Upper lobe of right lung (tissue), 1 donor: ENCODE results near the gene JADE1. TPM values are rescaled to one million over a fixed set of nuclear protein-coding genes. Genes with fewer than 3 reads are reported as not detected.
A peak's percentile ranks its signal among the peaks of the same experiment; 100 is the strongest.

Experiments
- ATAC-seq: fragments of 200-7000 bp; cut with Tn5 transposase; one replicate; pipeline ENCODE4 v1.9.1; 2020; ENCODE audit warnings: mild to moderate bottlenecking, moderate library complexity
- DNase-seq: peaks from one replicate; pipeline ENCODE4 v3.0.0-alpha.2; 2020
- H3K27ac ChIP-seq: fragments of 200-600 bp; one replicate; pipeline ENCODE4 v1.8.0; 2022
- H3K27me3 ChIP-seq: fragments of 200-600 bp; one replicate; pipeline ENCODE4 v1.8.0; 2022; ENCODE audit warnings: mild to moderate bottlenecking
- H3K36me3 ChIP-seq: fragments of 200-600 bp; one replicate; pipeline ENCODE4 v1.8.0; 2022
- H3K4me1 ChIP-seq: fragments of 200-600 bp; one replicate; pipeline ENCODE4 v1.8.0; 2022
- H3K4me3 ChIP-seq: fragments of 200-600 bp; one replicate; pipeline ENCODE4 v1.8.0; 2022; ENCODE audit warnings: mild to moderate bottlenecking
- H3K9me3 ChIP-seq: fragments of 200-600 bp; one replicate; pipeline ENCODE4 v1.8.0; 2022
- intact Hi-C: fragments of 100-400 bp; cut with DNase I; formaldehyde crosslinking; loops from one replicate; pipeline ENCODE4 v1.11.0; 2022
- total RNA-seq: library from RNA; stranded (reverse); fragmentation: NEBNext Ultra II Directional; extraction: Animal tissue kit (Norgen Biotek cat#: 25700); gene quantifications from one replicate; pipeline ENCODE4 v1.2.1, GENCODE V29; 2021
- TF ChIP-seq, protein P1 (sequence below): fragments of 200-600 bp; IDR thresholded peaks from one replicate; pipeline ENCODE4 v1.8.0; 2022; ENCODE audit warnings: antibody characterized with exemption
- donor health status: DM: no; HTN: yes; CAD: no; lungs with severe emphysema.

Gene JADE1
- total RNA-seq, 1 donor from 2014 or later = 41.7 TPM

GRCh38 chr4:128830906-128831503, 21.5 kb downstream of the JADE1 start:
- no peaks in the 10 kb centered on the region for H3K9me3 ChIP-seq
- no peak overlapping the region for H3K4me3 ChIP-seq
- peaks cover 21% of the 10 kb centered on the region for H3K36me3 ChIP-seq
- intact Hi-C loops = no loop called here
- no peak overlapping the region for H3K27ac ChIP-seq
- no peaks in the 10 kb centered on the region for H3K27me3 ChIP-seq
- peaks cover 41% of the 10 kb centered on the region for H3K4me1 ChIP-seq
- TF ChIP-seq, protein P1, sequence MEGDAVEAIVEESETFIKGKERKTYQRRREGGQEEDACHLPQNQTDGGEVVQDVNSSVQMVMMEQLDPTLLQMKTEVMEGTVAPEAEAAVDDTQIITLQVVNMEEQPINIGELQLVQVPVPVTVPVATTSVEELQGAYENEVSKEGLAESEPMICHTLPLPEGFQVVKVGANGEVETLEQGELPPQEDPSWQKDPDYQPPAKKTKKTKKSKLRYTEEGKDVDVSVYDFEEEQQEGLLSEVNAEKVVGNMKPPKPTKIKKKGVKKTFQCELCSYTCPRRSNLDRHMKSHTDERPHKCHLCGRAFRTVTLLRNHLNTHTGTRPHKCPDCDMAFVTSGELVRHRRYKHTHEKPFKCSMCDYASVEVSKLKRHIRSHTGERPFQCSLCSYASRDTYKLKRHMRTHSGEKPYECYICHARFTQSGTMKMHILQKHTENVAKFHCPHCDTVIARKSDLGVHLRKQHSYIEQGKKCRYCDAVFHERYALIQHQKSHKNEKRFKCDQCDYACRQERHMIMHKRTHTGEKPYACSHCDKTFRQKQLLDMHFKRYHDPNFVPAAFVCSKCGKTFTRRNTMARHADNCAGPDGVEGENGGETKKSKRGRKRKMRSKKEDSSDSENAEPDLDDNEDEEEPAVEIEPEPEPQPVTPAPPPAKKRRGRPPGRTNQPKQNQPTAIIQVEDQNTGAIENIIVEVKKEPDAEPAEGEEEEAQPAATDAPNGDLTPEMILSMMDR = no peak
- DNase-seq (no peak), ATAC-seq (peak; percentile 25)

DNA sequence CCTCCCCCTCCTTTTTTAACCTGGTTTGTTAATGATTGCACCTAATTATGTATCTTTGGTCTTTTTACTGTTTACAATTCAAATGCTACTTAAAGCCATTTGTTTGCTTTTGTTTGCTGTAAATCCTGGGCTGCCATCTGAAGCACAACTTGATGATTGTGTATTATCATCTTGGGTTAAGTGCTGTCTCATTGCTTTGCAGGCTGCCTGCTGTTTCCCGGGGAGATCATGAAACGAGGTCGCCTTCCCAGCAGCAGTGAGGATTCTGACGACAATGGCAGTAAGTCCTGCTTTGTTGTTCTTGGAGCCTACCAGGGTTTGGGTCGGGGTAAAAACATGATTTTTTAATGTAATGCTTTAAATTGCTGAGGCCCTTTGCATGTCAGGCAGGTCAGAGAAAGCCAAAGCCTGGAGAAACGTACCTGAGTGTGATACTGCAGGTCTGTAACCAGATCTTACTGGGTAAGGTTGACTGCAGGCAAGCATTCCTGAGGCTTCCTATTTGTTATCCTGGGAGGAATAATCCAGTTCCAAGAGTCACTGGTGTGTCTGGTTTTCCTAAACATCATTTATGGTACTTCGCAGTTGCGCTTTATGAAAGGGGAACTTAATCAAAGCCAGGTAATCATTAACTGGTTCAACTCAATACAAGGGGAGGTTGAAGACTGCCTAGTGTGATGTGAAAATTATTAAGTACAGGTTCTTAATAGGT, 22.2 kb downstream of the JADE1 start:
- DNase-seq = no peak
- Histone ChIP-seq H3K36me3 (peaks cover 21% of the 10 kb centered on the region), H3K27ac (no peak overlapping the region), H3K9me3 (no peaks in the 10 kb centered on the region), H3K4me3 (no peak overlapping the region), H3K27me3 (no peaks in the 10 kb centered on the region), H3K4me1 (peaks cover 38% of the 10 kb centered on the region)
- intact Hi-C loops = no loop called here
- ATAC-seq = no peak
- TF ChIP-seq, protein P1 = no peak

DNA sequence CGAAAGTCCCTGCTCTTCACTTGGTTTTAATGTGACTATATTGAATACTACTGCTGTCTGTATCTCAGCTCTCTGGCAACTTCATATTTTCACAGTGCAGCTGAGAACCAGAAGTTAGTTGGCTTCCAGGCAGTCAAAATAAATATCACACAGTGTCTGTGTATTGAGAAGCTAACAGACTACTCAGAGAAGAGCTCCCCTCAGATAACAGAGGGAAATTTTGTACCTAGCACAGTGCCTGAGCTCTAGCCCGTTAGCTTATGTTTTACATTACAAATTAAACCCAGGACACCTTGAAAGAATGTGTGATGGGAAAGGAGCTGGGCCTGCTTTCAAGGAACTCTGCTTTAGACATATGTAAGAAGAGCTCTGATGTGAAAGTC, 22.7 kb downstream of the JADE1 start:
- no peak for ATAC-seq
- intact Hi-C loops = no loop called here
- no peaks in the 10 kb centered on the region for H3K27me3 ChIP-seq
- no peak overlapping the region for H3K27ac ChIP-seq
- DNase-seq = no peak
- no peaks in the 10 kb centered on the region for H3K9me3 ChIP-seq
- TF ChIP-seq, protein P1 = no peak
- H3K4me3 ChIP-seq = no peak overlapping the region
- peaks cover 21% of the 10 kb centered on the region for H3K36me3 ChIP-seq
- H3K4me1 ChIP-seq = peaks cover 32% of the 10 kb centered on the region

DNA sequence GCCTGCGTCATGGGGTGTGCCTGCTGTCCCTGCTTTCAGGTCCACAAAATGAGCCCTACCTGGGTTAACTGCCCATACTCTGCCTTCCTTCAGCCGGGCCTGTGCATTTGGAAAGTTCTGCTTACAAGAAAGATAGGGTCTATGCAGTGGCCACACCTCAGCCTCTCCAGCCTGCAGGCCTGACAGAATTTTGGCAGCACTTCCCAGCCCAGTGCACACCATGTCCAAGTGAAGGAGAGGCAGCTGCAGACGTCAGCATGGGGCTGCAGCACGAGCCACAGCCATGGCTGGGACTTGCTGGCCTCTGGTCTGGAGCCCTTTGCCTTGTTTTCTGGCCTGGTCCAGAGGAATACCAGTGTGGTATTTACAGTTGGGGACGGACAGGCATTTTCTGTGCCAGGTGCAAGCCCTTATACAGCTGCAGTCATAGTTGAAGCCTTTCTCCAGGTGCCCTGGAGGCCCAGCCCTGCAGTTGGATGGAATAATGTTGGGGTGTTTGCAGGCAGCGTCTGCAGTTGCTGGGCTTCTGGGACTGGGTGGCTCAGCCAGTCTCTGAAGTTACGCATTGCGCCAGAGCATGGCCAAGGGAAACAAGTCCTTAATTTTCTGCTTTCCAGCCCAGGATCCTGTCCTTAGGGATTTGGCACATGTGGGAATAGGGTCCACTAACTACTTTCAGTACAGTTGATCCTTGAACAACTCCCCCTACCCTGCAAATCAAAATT, 26.2 kb downstream of the JADE1 start:
- Histone ChIP-seq H3K27ac (no peak overlapping the region), H3K4me1 (peaks cover 19% of the 10 kb centered on the region), H3K36me3 (peaks cover 21% of the 10 kb centered on the region), H3K4me3 (no peak overlapping the region), H3K9me3 (no peaks in the 10 kb centered on the region), H3K27me3 (no peaks in the 10 kb centered on the region)
- ATAC-seq (peak; percentile 91), DNase-seq (peak; percentile 75)
- TF ChIP-seq, protein P1 = no peak
- intact Hi-C loops = no loop called here

DNA sequence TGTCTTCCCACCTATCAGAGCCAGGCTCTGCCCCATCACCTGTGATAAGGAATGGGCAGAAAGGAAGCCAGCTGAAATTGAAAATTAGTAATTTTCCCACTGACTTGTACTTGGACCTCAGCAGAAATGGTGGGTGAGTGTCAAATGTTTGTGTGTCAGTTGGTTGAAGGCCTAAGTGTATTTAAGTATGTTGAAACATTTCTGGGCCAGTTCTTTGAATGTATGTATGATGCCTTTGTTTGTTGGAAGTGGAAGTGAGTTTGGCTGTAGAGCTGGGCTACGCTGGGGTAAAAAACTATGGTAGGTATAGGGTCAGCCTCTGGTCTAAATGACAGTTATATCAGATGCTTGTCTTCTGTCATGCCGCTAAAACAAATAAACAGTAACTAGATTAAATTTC, 27.7 kb downstream of the JADE1 start:
- Histone ChIP-seq H3K9me3 (no peaks in the 10 kb centered on the region), H3K27me3 (no peaks in the 10 kb centered on the region), H3K4me1 (peaks cover 15% of the 10 kb centered on the region), H3K4me3 (no peak overlapping the region), H3K36me3 (peaks cover 19% of the 10 kb centered on the region), H3K27ac (no peak overlapping the region)
- DNase-seq (no peak), ATAC-seq (no peak)
- TF ChIP-seq, protein P1 = no peak
- intact Hi-C loops = no loop called here
